SJCRH30 (cell line): ENCODE measurements around the gene SLN. TPM values are rescaled to one million over a fixed set of nuclear protein-coding genes. Genes with fewer than 3 reads are reported as not detected.

Source experiments
- total RNA-seq: library from RNA; depleted of rRNA; stranded (reverse); fragments of >200 nt; shearing (Covaris generic); gene quantifications from 2 replicates; pipeline ENCODE4 v1.2.3, GENCODE V29; 2014; rRNA removed

SLN gene
- total RNA-seq, 1 experiment from 2014 or later = 0.36 TPM

Other genes starting within 250 kb of the SLN start
- gene ALKBH8, start 146.3 kb downstream of the SLN start, total RNA-seq = 6.0 and 6.1 TPM in 2 replicates
- gene ELMOD1, start 120.9 kb downstream of the SLN start, total RNA-seq = 16.9 and 19.5 TPM in 2 replicates
- gene SLC35F2, start 146.7 kb upstream of the SLN start, total RNA-seq = 7.6 and 9.5 TPM in 2 replicates
- gene RAB39A, start 216.4 kb upstream of the SLN start, total RNA-seq = 4.3 and 5.8 TPM in 2 replicates